Smooth muscle cell (in vitro differentiated cells): ENCODE measurements around the gene HS6ST3. TPM values are rescaled to one million over a fixed set of nuclear protein-coding genes. Genes with fewer than 3 reads are reported as not detected.

Experiments used
- DNase-seq: peaks from one replicate; lab custom pipeline; 2025; ENCODE audit not compliant: unreplicated experiment; lab: John Stamatoyannopoulos, UW
- H2AFZ ChIP-seq: fragments of 200-600 bp; sonication (generic); 2 replicates; pipeline ENCODE4 v1.6.0; 2016; ENCODE audit warnings: antibody characterized with exemption, low read depth, mild to moderate bottlenecking
- H3F3A ChIP-seq: fragments of 200-600 bp; sonication (generic); 2 replicates; pipeline ENCODE4 v1.6.0; 2017; ENCODE audit warnings: antibody characterized with exemption, low read depth
- H3K27ac ChIP-seq: fragments of 200-600 bp; sonication (generic); 2 replicates; pipeline ENCODE4 v1.5.1; 2016; ENCODE audit warnings: low read depth, mild to moderate bottlenecking
- H3K27me3 ChIP-seq: fragments of 200-600 bp; sonication (generic); 2 replicates; pipeline ENCODE4 v1.6.1; 2016; ENCODE audit warnings: low read depth, mild to moderate bottlenecking
- H3K36me3 ChIP-seq: fragments of 200-600 bp; sonication (generic); 2 replicates; pipeline ENCODE4 v1.5.1; 2016; ENCODE audit warnings: low read depth
- H3K4me1 ChIP-seq: fragments of 200-600 bp; sonication (generic); 2 replicates; pipeline ENCODE4 v1.5.1; 2016; ENCODE audit warnings: low read depth
- H3K4me2 ChIP-seq: fragments of 200-600 bp; sonication (generic); 2 replicates; pipeline ENCODE4 v1.6.0; 2016; ENCODE audit warnings: mild to moderate bottlenecking
- H3K4me3 ChIP-seq: fragments of 200-600 bp; sonication (generic); 2 replicates; pipeline ENCODE4 v1.5.1; 2016; ENCODE audit warnings: mild to moderate bottlenecking
- H3K79me2 ChIP-seq: fragments of 200-600 bp; sonication (generic); 2 replicates; pipeline ENCODE4 v1.6.0; 2016; ENCODE audit warnings: low read depth, mild to moderate bottlenecking
- H3K9ac ChIP-seq: fragments of 200-600 bp; sonication (generic); 2 replicates; pipeline ENCODE4 v1.6.0; 2016; ENCODE audit warnings: low read depth
- H3K9me3 ChIP-seq: fragments of 200-600 bp; sonication (generic); replicated peaks from 2 replicates; pipeline ENCODE4 v1.5.1; 2016; ENCODE audit warnings: low read depth
- H4K20me1 ChIP-seq: fragments of 200-600 bp; sonication (generic); 2 replicates; pipeline ENCODE4 v1.6.0; 2016; ENCODE audit warnings: low read depth
- CTCF ChIP-seq: fragments of 200-600 bp; sonication (generic); IDR thresholded peaks from 2 replicates; pipeline ENCODE4 v1.5.1; 2017; ENCODE audit warnings: borderline replicate concordance, mild to moderate bottlenecking, antibody characterized with exemption; ENCODE audit not compliant: insufficient read depth, poor library complexity, severe bottlenecking
- WGBS: methylation state at CpG from one replicate; pipeline ENCODE4 v1.1.7; 2016; ENCODE audit warnings: low lambda C conversion rate; 5-methylcytosine and 5-hydroxymethylcytosine counted together
- polyA plus RNA-seq: library from polyadenylated mRNA; unstranded; fragments of >200 nt; fragmentation: Nextera tagmentation; extraction: Ambion mirVana; gene quantifications from 2 replicates; pipeline ENCODE4 v1.2.1, GENCODE V29; 2016
- total RNA-seq: library from RNA; depleted of rRNA; stranded (reverse); fragments of >200 nt; gene quantifications from 2 replicates; pipeline ENCODE4 v1.2.3, GENCODE V29; 2014

HS6ST3 gene
- total and polyA plus RNA-seq, 2 experiments from 2014 or later = 0.09 TPM; not detected in 1

DNA sequence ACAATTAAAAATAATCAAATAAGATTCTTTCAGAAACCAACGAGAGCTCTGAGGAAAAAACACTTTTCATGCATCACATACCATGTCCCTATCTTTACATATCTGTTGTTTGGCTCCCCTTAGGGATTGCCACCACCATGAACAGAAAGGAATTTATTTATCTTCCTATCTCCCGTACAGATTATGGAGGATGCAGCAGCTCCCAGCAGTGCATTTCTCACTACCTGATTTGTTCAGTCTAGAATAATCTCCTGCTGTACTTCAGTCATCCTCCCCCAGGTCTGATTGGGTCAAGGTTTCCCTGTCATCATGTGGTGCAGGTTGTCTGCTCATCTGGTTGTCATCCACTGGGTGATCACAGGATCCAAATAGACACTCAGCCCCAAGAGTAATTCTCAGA, 453.1 kb downstream of the HS6ST3 start:
- 85% methylated on average over 2 of the region's 2 CpGs for WGBS
- no peak for TF ChIP-seq CTCF
- H3F3A ChIP-seq = no peaks in the 10 kb centered on the region

DNA sequence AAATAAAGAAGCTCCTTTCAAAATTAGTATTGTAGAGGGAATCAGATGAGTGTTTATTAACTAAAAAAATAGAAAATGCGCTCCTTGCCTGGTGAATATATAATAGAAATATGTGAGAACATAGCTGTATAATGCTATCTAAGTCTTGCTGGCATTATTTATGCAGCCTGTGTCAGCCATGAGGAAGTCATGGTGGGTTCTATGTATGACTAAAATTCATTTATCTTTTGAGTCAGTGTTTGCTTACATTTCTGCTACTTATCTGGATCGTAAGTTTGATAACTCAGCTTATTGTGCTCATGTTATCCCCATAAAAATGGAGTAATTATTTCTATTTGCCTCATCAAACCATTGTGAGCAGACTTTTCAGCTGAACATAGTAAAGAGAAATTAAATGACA, 455.1 kb downstream of the HS6ST3 start:
- 84% methylated on average over 2 of the region's 2 CpGs for WGBS

More for the DNA sequence above, 453.1 kb downstream of the HS6ST3 start:
- Histone ChIP-seq H4K20me1 (no peaks in the 10 kb centered on the region), H3K9ac (no peak overlapping the region), H3K4me3 (no peak overlapping the region), H2AFZ (no peak overlapping the region), H3K36me3 (no peaks in the 10 kb centered on the region), H3K79me2 (no peaks in the 10 kb centered on the region), H3K27ac (no peak overlapping the region), H3K4me1 (no peaks in the 10 kb centered on the region), H3K4me2 (no peak overlapping the region), H3K9me3 (no peaks in the 10 kb centered on the region), H3K27me3 (no peaks in the 10 kb centered on the region)
- DNase-seq = no peak

GRCh38 chr13:96546463-96546862, 456.6 kb downstream of the HS6ST3 start:
- TF ChIP-seq CTCF = no peak
- no peak overlapping the region for H3K27ac ChIP-seq
- no peaks in the 10 kb centered on the region for H3K9me3 ChIP-seq
- 87% methylated on average over 3 of the region's 3 CpGs for WGBS
- H3K79me2 ChIP-seq = no peaks in the 10 kb centered on the region
- H2AFZ ChIP-seq = no peak overlapping the region
- no peak overlapping the region for H3K4me2 ChIP-seq
- H3F3A ChIP-seq = no peaks in the 10 kb centered on the region
- H4K20me1 ChIP-seq = no peaks in the 10 kb centered on the region
- H3K4me1 ChIP-seq = no peaks in the 10 kb centered on the region
- no peak overlapping the region for H3K4me3 ChIP-seq
- no peaks in the 10 kb centered on the region for H3K27me3 ChIP-seq
- no peak overlapping the region for H3K9ac ChIP-seq
- H3K36me3 ChIP-seq = no peaks in the 10 kb centered on the region
- DNase-seq = no peak

More for the DNA sequence above, 455.1 kb downstream of the HS6ST3 start:
- Histone ChIP-seq H3K9me3 (no peaks in the 10 kb centered on the region), H3K9ac (no peak overlapping the region), H3K4me1 (no peaks in the 10 kb centered on the region), H3F3A (no peaks in the 10 kb centered on the region), H3K4me3 (no peak overlapping the region), H3K27me3 (no peaks in the 10 kb centered on the region), H3K79me2 (no peaks in the 10 kb centered on the region), H3K4me2 (no peak overlapping the region), H4K20me1 (no peaks in the 10 kb centered on the region), H3K36me3 (no peaks in the 10 kb centered on the region), H2AFZ (no peak overlapping the region), H3K27ac (no peak overlapping the region)
- TF ChIP-seq CTCF = no peak
- no peak for DNase-seq

- no peak for TF ChIP-seq CTCF
- Histone ChIP-seq H3K27ac (no peak overlapping the region), H3F3A (no peaks in the 10 kb centered on the region), H3K79me2 (no peaks in the 10 kb centered on the region), H3K9me3 (no peaks in the 10 kb centered on the region), H3K27me3 (no peaks in the 10 kb centered on the region), H4K20me1 (no peaks in the 10 kb centered on the region), H3K4me2 (no peak overlapping the region), H3K9ac (no peak overlapping the region), H3K36me3 (no peaks in the 10 kb centered on the region), H3K4me1 (no peaks in the 10 kb centered on the region), H2AFZ (no peak overlapping the region), H3K4me3 (no peak overlapping the region)
- DNase-seq = no peak
- WGBS = 58% methylated on average over 5 of the region's 5 CpGs
These were observed 461.6 kb downstream of the HS6ST3 start for GRCh38 chr13:96551546-96551945.
